ENCODE results near the gene CYB5B. TPM values are rescaled to one million over a fixed set of nuclear protein-coding genes. Genes with fewer than 3 reads are reported as not detected.

The CYB5B gene
- total and polyA plus RNA-seq, 5 donors from 2014 or later: 52.7 to 213 (median 187) TPM

GRCh38 chr16:69471121-69471520 lies 46.7 kb downstream of the CYB5B start:
- Histone ChIP-seq H3K27me3 (ENCODE audit: control insufficient read depth, insufficient read depth, low read length) (no peaks in the 10 kb centered on the region), H3K36me3 (ENCODE audit: control insufficient read depth, insufficient read depth, low read length) (no peaks in the 10 kb centered on the region), H3K27ac (ENCODE audit: insufficient read depth, low read length, poor library complexity, severe bottlenecking) (no peak overlapping the region), H3K9me3 (ENCODE audit: control insufficient read depth in 2 of 2, low read length in 2 of 2) (no peaks in the 10 kb centered on the region), H3K4me1 (ENCODE audit: control insufficient read depth, insufficient read depth, low read length, poor library complexity, severe bottlenecking) (peaks cover 34% of the 10 kb centered on the region), H3K4me3 (ENCODE audit: low read depth, low read length) (no peak overlapping the region)
- no peaks in the 10 kb centered on the region for H3K27me3 Mint-ChIP-seq
- H3K9me3 Mint-ChIP-seq: no peaks in the 10 kb centered on the region
- H3K4me3 Mint-ChIP-seq: peak overlapping the region in 1 of 4 donors; percentile 3
- DNase-seq (peak in 1 of 3 donors; percentile 26), ATAC-seq (ENCODE audit: low read depth in 2 of 2) (peak; percentile 39 to 49)
- peaks cover 3% of the 10 kb centered on the region for H3K36me3 Mint-ChIP-seq
- peak overlapping the region; percentile 70 to 79 (median 76) for H3K27ac Mint-ChIP-seq
- peaks cover 14 to 48% (median 33%) of the 10 kb centered on the region in 4 donors for H3K4me1 Mint-ChIP-seq

GRCh38 chr16:69474408-69474807 lies 50.0 kb downstream of the CYB5B start:
- Mint-ChIP-seq H3K9me3 (no peaks in the 10 kb centered on the region), H3K36me3 (no peaks in the 10 kb centered on the region), H3K27ac (no peak overlapping the region), H3K27me3 (no peaks in the 10 kb centered on the region), H3K4me1 (peaks cover 6 to 20% (median 15%) of the 10 kb centered on the region in 4 donors), H3K4me3 (no peak overlapping the region)
- no peaks in the 10 kb centered on the region for H3K9me3 ChIP-seq (ENCODE audit: control insufficient read depth in 2 of 2, low read length in 2 of 2)
- H3K27ac ChIP-seq (ENCODE audit: insufficient read depth, low read length, poor library complexity, severe bottlenecking): no peak overlapping the region
- ATAC-seq (ENCODE audit: low read depth in 2 of 2): no peak
- DNase-seq: no peak
- no peaks in the 10 kb centered on the region for H3K36me3 ChIP-seq (ENCODE audit: control insufficient read depth, insufficient read depth, low read length)
- peaks cover 18% of the 10 kb centered on the region for H3K4me1 ChIP-seq (ENCODE audit: control insufficient read depth, insufficient read depth, low read length, poor library complexity, severe bottlenecking)
- no peaks in the 10 kb centered on the region for H3K27me3 ChIP-seq (ENCODE audit: control insufficient read depth, insufficient read depth, low read length)
- no peak overlapping the region for H3K4me3 ChIP-seq (ENCODE audit: low read depth, low read length)

GRCh38 chr16:69476920-69477443 lies 52.6 kb downstream of the CYB5B start:
- Mint-ChIP-seq H3K36me3 (peaks cover 3% of the 10 kb centered on the region), H3K9me3 (peaks cover 0 to 2% (median 0%) of the 10 kb centered on the region in 7 donors), H3K4me1 (no peaks in the 10 kb centered on the region), H3K27ac (no peak overlapping the region), H3K27me3 (no peaks in the 10 kb centered on the region), H3K4me3 (no peak overlapping the region)
- no peaks in the 10 kb centered on the region for H3K27me3 ChIP-seq (ENCODE audit: control insufficient read depth, insufficient read depth, low read length)
- H3K9me3 ChIP-seq (ENCODE audit: control insufficient read depth in 2 of 2, low read length in 2 of 2): no peaks in the 10 kb centered on the region
- H3K4me1 ChIP-seq (ENCODE audit: control insufficient read depth, insufficient read depth, low read length, poor library complexity, severe bottlenecking): no peaks in the 10 kb centered on the region
- no peak overlapping the region for H3K27ac ChIP-seq (ENCODE audit: insufficient read depth, low read length, poor library complexity, severe bottlenecking)
- H3K4me3 ChIP-seq (ENCODE audit: low read depth, low read length): no peak overlapping the region
- DNase-seq: no peak
- ATAC-seq (ENCODE audit: low read depth in 2 of 2): no peak
- H3K36me3 ChIP-seq (ENCODE audit: control insufficient read depth, insufficient read depth, low read length): no peaks in the 10 kb centered on the region

GRCh38 chr16:69477546-69477945 lies 53.1 kb downstream of the CYB5B start:
- ATAC-seq (ENCODE audit: low read depth in 2 of 2): no peak

GRCh38 chr16:69478685-69479084 lies 54.3 kb downstream of the CYB5B start:
- no peak overlapping the region for H3K4me3 ChIP-seq (ENCODE audit: low read depth, low read length)

More at GRCh38 chr16:69477546-69477945, 53.1 kb downstream of the CYB5B start:
- DNase-seq: no peak
- Histone ChIP-seq H3K4me1 (ENCODE audit: control insufficient read depth, insufficient read depth, low read length, poor library complexity, severe bottlenecking) (no peaks in the 10 kb centered on the region), H3K9me3 (ENCODE audit: control insufficient read depth in 2 of 2, low read length in 2 of 2) (no peaks in the 10 kb centered on the region), H3K27ac (ENCODE audit: insufficient read depth, low read length, poor library complexity, severe bottlenecking) (no peak overlapping the region), H3K4me3 (ENCODE audit: low read depth, low read length) (no peak overlapping the region), H3K36me3 (ENCODE audit: control insufficient read depth, insufficient read depth, low read length) (no peaks in the 10 kb centered on the region), H3K27me3 (ENCODE audit: control insufficient read depth, insufficient read depth, low read length) (no peaks in the 10 kb centered on the region)
- H3K27ac Mint-ChIP-seq: no peak overlapping the region
- H3K4me3 Mint-ChIP-seq: no peak overlapping the region
- H3K27me3 Mint-ChIP-seq: no peaks in the 10 kb centered on the region
- H3K4me1 Mint-ChIP-seq: no peaks in the 10 kb centered on the region
- peaks cover 3% of the 10 kb centered on the region for H3K36me3 Mint-ChIP-seq
- H3K9me3 Mint-ChIP-seq: peaks cover 0 to 2% (median 0%) of the 10 kb centered on the region in 7 donors

GRCh38 chr16:69479775-69480174 lies 55.4 kb downstream of the CYB5B start:
- peaks cover 3% of the 10 kb centered on the region for H3K36me3 Mint-ChIP-seq
- no peak for DNase-seq
- H3K4me1 Mint-ChIP-seq: no peaks in the 10 kb centered on the region
- Histone ChIP-seq H3K27me3 (ENCODE audit: control insufficient read depth, insufficient read depth, low read length) (no peaks in the 10 kb centered on the region), H3K36me3 (ENCODE audit: control insufficient read depth, insufficient read depth, low read length) (no peaks in the 10 kb centered on the region), H3K4me3 (ENCODE audit: low read depth, low read length) (no peak overlapping the region), H3K27ac (ENCODE audit: insufficient read depth, low read length, poor library complexity, severe bottlenecking) (no peak overlapping the region), H3K9me3 (ENCODE audit: control insufficient read depth in 2 of 2, low read length in 2 of 2) (no peaks in the 10 kb centered on the region), H3K4me1 (ENCODE audit: control insufficient read depth, insufficient read depth, low read length, poor library complexity, severe bottlenecking) (no peaks in the 10 kb centered on the region)
- H3K9me3 Mint-ChIP-seq: peaks cover 0 to 2% (median 0%) of the 10 kb centered on the region in 7 donors
- no peak for ATAC-seq (ENCODE audit: low read depth in 2 of 2)
- H3K4me3 Mint-ChIP-seq: no peak overlapping the region
- peak overlapping the region in 1 of 3 donors; percentile 13 for H3K27ac Mint-ChIP-seq
- H3K27me3 Mint-ChIP-seq: no peaks in the 10 kb centered on the region

More at GRCh38 chr16:69478685-69479084, 54.3 kb downstream of the CYB5B start:
- H3K27me3 Mint-ChIP-seq: no peaks in the 10 kb centered on the region
- ATAC-seq (ENCODE audit: low read depth in 2 of 2) (no peak), DNase-seq (no peak)
- Histone ChIP-seq H3K27me3 (ENCODE audit: control insufficient read depth, insufficient read depth, low read length) (no peaks in the 10 kb centered on the region), H3K9me3 (ENCODE audit: control insufficient read depth in 2 of 2, low read length in 2 of 2) (no peaks in the 10 kb centered on the region), H3K4me1 (ENCODE audit: control insufficient read depth, insufficient read depth, low read length, poor library complexity, severe bottlenecking) (no peaks in the 10 kb centered on the region), H3K27ac (ENCODE audit: insufficient read depth, low read length, poor library complexity, severe bottlenecking) (no peak overlapping the region), H3K36me3 (ENCODE audit: control insufficient read depth, insufficient read depth, low read length) (no peaks in the 10 kb centered on the region)
- peaks cover 0 to 2% (median 0%) of the 10 kb centered on the region in 7 donors for H3K9me3 Mint-ChIP-seq
- no peak overlapping the region for H3K4me3 Mint-ChIP-seq
- H3K27ac Mint-ChIP-seq: peak overlapping the region in 1 of 3 donors; percentile 41
- H3K4me1 Mint-ChIP-seq: no peaks in the 10 kb centered on the region
- H3K36me3 Mint-ChIP-seq: peaks cover 3% of the 10 kb centered on the region

GRCh38 chr16:69481901-69482341 lies 57.5 kb downstream of the CYB5B start:
- H3K4me1 Mint-ChIP-seq: no peaks in the 10 kb centered on the region
- H3K27ac Mint-ChIP-seq: no peak overlapping the region
- DNase-seq (no peak), ATAC-seq (ENCODE audit: low read depth in 2 of 2) (no peak)
- Histone ChIP-seq H3K4me3 (ENCODE audit: low read depth, low read length) (no peak overlapping the region), H3K9me3 (ENCODE audit: control insufficient read depth in 2 of 2, low read length in 2 of 2) (no peaks in the 10 kb centered on the region), H3K36me3 (ENCODE audit: control insufficient read depth, insufficient read depth, low read length) (no peaks in the 10 kb centered on the region), H3K4me1 (ENCODE audit: control insufficient read depth, insufficient read depth, low read length, poor library complexity, severe bottlenecking) (no peaks in the 10 kb centered on the region), H3K27me3 (ENCODE audit: control insufficient read depth, insufficient read depth, low read length) (no peaks in the 10 kb centered on the region), H3K27ac (ENCODE audit: insufficient read depth, low read length, poor library complexity, severe bottlenecking) (no peak overlapping the region)
- H3K36me3 Mint-ChIP-seq: peaks cover 3% of the 10 kb centered on the region
- no peak overlapping the region for H3K4me3 Mint-ChIP-seq
- H3K27me3 Mint-ChIP-seq: no peaks in the 10 kb centered on the region
- H3K9me3 Mint-ChIP-seq: peaks cover 0 to 2% (median 0%) of the 10 kb centered on the region in 7 donors

- DNase-seq (no peak), ATAC-seq (ENCODE audit: low read depth in 2 of 2) (no peak)
- H3K4me1 Mint-ChIP-seq: no peaks in the 10 kb centered on the region
- no peaks in the 10 kb centered on the region for H3K9me3 ChIP-seq (ENCODE audit: control insufficient read depth in 2 of 2, low read length in 2 of 2)
- H3K9me3 Mint-ChIP-seq: peaks cover 0 to 2% (median 0%) of the 10 kb centered on the region in 7 donors
- H3K27ac ChIP-seq (ENCODE audit: insufficient read depth, low read length, poor library complexity, severe bottlenecking): no peak overlapping the region
- no peaks in the 10 kb centered on the region for H3K36me3 ChIP-seq (ENCODE audit: control insufficient read depth, insufficient read depth, low read length)
- no peak overlapping the region for H3K27ac Mint-ChIP-seq
- no peaks in the 10 kb centered on the region for H3K27me3 Mint-ChIP-seq
- H3K4me3 Mint-ChIP-seq: no peak overlapping the region
- H3K36me3 Mint-ChIP-seq: peaks cover 3% of the 10 kb centered on the region
- H3K4me1 ChIP-seq (ENCODE audit: control insufficient read depth, insufficient read depth, low read length, poor library complexity, severe bottlenecking): no peaks in the 10 kb centered on the region
- no peak overlapping the region for H3K4me3 ChIP-seq (ENCODE audit: low read depth, low read length)
- no peaks in the 10 kb centered on the region for H3K27me3 ChIP-seq (ENCODE audit: control insufficient read depth, insufficient read depth, low read length)
Observed at GRCh38 chr16:69482410-69482991, 58.1 kb downstream of the CYB5B start.
